ENCODE measurements around the gene INPP5J. TPM values are rescaled to one million over a fixed set of nuclear protein-coding genes. Genes with fewer than 3 reads are reported as not detected.
A peak's percentile ranks its signal among the peaks of the same experiment; 100 is the strongest.

The INPP5J gene
- total RNA-seq, 1 experiment from 2014 or later = 0.61 TPM

GRCh38 chr22:31139066-31139465 is 16.3 kb downstream of the INPP5J start:
- POLR2A ChIA-PET = no interaction called here
- TF ChIP-seq, protein P1, sequence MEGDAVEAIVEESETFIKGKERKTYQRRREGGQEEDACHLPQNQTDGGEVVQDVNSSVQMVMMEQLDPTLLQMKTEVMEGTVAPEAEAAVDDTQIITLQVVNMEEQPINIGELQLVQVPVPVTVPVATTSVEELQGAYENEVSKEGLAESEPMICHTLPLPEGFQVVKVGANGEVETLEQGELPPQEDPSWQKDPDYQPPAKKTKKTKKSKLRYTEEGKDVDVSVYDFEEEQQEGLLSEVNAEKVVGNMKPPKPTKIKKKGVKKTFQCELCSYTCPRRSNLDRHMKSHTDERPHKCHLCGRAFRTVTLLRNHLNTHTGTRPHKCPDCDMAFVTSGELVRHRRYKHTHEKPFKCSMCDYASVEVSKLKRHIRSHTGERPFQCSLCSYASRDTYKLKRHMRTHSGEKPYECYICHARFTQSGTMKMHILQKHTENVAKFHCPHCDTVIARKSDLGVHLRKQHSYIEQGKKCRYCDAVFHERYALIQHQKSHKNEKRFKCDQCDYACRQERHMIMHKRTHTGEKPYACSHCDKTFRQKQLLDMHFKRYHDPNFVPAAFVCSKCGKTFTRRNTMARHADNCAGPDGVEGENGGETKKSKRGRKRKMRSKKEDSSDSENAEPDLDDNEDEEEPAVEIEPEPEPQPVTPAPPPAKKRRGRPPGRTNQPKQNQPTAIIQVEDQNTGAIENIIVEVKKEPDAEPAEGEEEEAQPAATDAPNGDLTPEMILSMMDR (IDR thresholded peaks at IDR 0.05; ENCODE audit: unreplicated experiment) = no peak
- H3K4me1 Mint-ChIP-seq (ENCODE audit: insufficient read depth, unreplicated experiment) = no peaks in the 10 kb centered on the region
- BruUV-seq (replicated peaks) = no TSS peak
- no peak overlapping the region for H3K27ac Mint-ChIP-seq (ENCODE audit: low read depth, unreplicated experiment)
- no peak for DNase-seq (ENCODE audit: unreplicated experiment)
- H3K27me3 Mint-ChIP-seq (ENCODE audit: insufficient read depth, unreplicated experiment) = no peaks in the 10 kb centered on the region
- intact Hi-C loops (cut with micrococcal nuclease) = no loop called here
- no peaks in the 10 kb centered on the region for H3K9me3 Mint-ChIP-seq (ENCODE audit: unreplicated experiment)
- no peaks in the 10 kb centered on the region for H3K36me3 Mint-ChIP-seq (ENCODE audit: insufficient read depth, unreplicated experiment)
- CTCF ChIA-PET = interaction anchor here (0.6 kb wide), 1 partner anchor 1688 kb away, joined by 3 read pairs; no protein-coding TSS in a partner anchor
- H3K4me3 Mint-ChIP-seq (ENCODE audit: unreplicated experiment) = no peak overlapping the region

DNA sequence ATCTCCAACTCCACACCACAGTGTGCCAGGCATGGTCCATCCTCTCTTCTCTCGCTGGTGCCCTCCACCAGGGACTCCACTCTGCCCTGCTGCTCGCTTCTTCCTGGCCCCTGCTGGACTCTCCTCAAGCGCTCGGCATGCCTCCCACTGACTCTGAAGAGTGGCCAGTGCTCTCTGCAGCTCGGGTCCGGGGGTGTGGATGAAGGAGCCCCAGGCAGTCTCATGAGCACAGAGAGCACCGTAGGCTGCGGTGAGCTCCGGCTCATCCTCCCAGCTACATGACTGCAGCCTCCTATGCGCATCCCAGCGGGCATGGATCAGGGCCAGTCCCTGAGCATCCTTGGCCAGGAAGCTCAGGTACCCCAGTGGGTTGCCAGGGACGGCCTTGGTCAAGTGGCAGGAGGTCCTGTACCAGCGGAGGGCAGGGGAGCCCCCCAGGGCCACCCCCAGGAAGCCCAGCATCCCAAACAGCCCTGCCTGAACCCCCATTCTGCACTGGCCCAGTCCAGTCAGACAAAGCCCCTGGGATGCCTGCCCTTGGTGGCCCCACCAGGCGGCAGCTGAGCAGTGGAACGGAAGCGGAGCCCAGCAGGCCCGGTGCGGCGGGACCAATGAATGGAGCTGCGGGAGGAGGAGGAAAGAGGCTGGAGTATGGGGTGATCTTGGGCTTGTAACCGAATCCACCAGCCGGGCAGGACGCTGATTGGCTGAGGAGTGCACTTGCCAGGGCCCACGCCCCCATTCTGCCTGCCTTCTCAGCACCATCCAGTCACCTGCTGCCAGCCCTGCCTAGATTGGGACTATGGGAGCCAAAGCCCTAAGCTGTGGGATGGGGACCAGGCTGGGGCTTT is 17.3 kb downstream of the INPP5J start, which contains the start of gene PLA2G3:
Gene PLA2G3 (minus strand): TSS at position 643 of the 851 bp plus-strand sequence. CDS start 154 bp downstream, at position 489.
- CTCF ChIA-PET = interaction anchor here (0.7 kb wide), 1 partner anchor 91 kb away, joined by 3 read pairs; no protein-coding TSS in a partner anchor

GRCh38 chr22:31140746-31141145 is 18.0 kb downstream of the INPP5J start:
- intact Hi-C loops (cut with micrococcal nuclease) = no loop called here
- H3K36me3 Mint-ChIP-seq (ENCODE audit: insufficient read depth, unreplicated experiment) = no peaks in the 10 kb centered on the region
- H3K9me3 Mint-ChIP-seq (ENCODE audit: unreplicated experiment) = no peaks in the 10 kb centered on the region
- H3K4me1 Mint-ChIP-seq (ENCODE audit: insufficient read depth, unreplicated experiment) = no peaks in the 10 kb centered on the region
- H3K27me3 Mint-ChIP-seq (ENCODE audit: insufficient read depth, unreplicated experiment) = no peaks in the 10 kb centered on the region
- TF ChIP-seq, protein P1 (IDR thresholded peaks at IDR 0.05; ENCODE audit: unreplicated experiment) = no peak
- no TSS peak for BruUV-seq (replicated peaks)
- DNase-seq (ENCODE audit: unreplicated experiment) = peak; percentile 17
- no peak overlapping the region for H3K27ac Mint-ChIP-seq (ENCODE audit: low read depth, unreplicated experiment)
- POLR2A ChIA-PET = no interaction called here
- no peak overlapping the region for H3K4me3 Mint-ChIP-seq (ENCODE audit: unreplicated experiment)
- CTCF ChIA-PET = interaction anchor here (0.7 kb wide), 1 partner anchor 90 kb away, joined by 3 read pairs; no protein-coding TSS in a partner anchor

More for the DNA sequence above, 17.3 kb downstream of the INPP5J start, which contains the start of gene PLA2G3:
- BruUV-seq (replicated peaks) = no TSS peak
- POLR2A ChIA-PET = no interaction called here
- intact Hi-C loops (cut with micrococcal nuclease) = no loop called here
- DNase-seq (ENCODE audit: unreplicated experiment) = peak; percentile 24
- Mint-ChIP-seq H3K36me3 (ENCODE audit: insufficient read depth, unreplicated experiment) (no peaks in the 10 kb centered on the region), H3K9me3 (ENCODE audit: unreplicated experiment) (no peaks in the 10 kb centered on the region), H3K27me3 (ENCODE audit: insufficient read depth, unreplicated experiment) (no peaks in the 10 kb centered on the region), H3K27ac (ENCODE audit: low read depth, unreplicated experiment) (no peak within 1 kb of the TSS), H3K4me3 (ENCODE audit: unreplicated experiment) (no peak within 1 kb of the TSS), H3K4me1 (ENCODE audit: insufficient read depth, unreplicated experiment) (no peaks in the 10 kb centered on the region)
- TF ChIP-seq, protein P1 (IDR thresholded peaks at IDR 0.05; ENCODE audit: unreplicated experiment) = no peak

DNA sequence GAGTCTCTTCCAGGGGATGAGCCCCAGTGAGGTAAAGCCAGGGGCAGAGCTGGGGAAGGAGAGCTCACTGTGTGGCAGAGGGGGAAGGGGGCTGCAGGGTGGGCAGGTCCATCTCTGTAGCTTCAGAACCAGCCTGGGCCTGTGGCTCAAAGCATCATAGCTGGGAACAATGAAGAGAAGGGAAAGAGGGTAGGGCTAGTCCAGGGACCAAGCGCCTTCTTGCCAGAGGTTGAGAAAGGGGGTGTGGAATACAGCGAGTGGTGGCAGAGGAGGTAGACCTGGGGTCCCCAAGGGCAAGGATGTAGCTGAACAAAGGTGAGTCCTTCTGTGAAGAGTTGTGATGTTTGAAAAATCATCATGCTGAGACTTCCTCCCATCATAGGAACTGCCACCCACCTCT is 18.8 kb downstream of the INPP5J start:
- no peaks in the 10 kb centered on the region for H3K9me3 Mint-ChIP-seq (ENCODE audit: unreplicated experiment)
- no peaks in the 10 kb centered on the region for H3K36me3 Mint-ChIP-seq (ENCODE audit: insufficient read depth, unreplicated experiment)
- H3K27ac Mint-ChIP-seq (ENCODE audit: low read depth, unreplicated experiment) = no peak overlapping the region
- ChIA-PET CTCF (interaction anchor here (0.6 to 0.8 kb wide), 2 partner anchors 33 to 173 kb away, joined by 3 to 4 read pairs; partner anchors contain the start of gene MORC2), POLR2A (interaction anchor here (0.7 to 1.6 kb wide), 2 partner anchors 17 to 51 kb away, joined by 3 to 4 read pairs; no protein-coding TSS in a partner anchor)
- TF ChIP-seq, protein P1 (IDR thresholded peaks at IDR 0.05; ENCODE audit: unreplicated experiment) = no peak
- no peaks in the 10 kb centered on the region for H3K27me3 Mint-ChIP-seq (ENCODE audit: insufficient read depth, unreplicated experiment)
- H3K4me3 Mint-ChIP-seq (ENCODE audit: unreplicated experiment) = no peak overlapping the region
- DNase-seq (ENCODE audit: unreplicated experiment) = no peak
- intact Hi-C loops (cut with micrococcal nuclease) = no loop called here
- no peaks in the 10 kb centered on the region for H3K4me1 Mint-ChIP-seq (ENCODE audit: insufficient read depth, unreplicated experiment)
- no TSS peak for BruUV-seq (replicated peaks)
